ENCODE results near the gene SLC41A2. TPM values are rescaled to one million over a fixed set of nuclear protein-coding genes. Genes with fewer than 3 reads are reported as not detected.

The SLC41A2 gene
- total and polyA plus RNA-seq, 9 of the 15 experiments (the other 6 are each of a cell fraction or from before 2014, with no cell fraction given), result 0.01 to 0.89 (median 0.16) TPM; not detected in 1

DNA sequence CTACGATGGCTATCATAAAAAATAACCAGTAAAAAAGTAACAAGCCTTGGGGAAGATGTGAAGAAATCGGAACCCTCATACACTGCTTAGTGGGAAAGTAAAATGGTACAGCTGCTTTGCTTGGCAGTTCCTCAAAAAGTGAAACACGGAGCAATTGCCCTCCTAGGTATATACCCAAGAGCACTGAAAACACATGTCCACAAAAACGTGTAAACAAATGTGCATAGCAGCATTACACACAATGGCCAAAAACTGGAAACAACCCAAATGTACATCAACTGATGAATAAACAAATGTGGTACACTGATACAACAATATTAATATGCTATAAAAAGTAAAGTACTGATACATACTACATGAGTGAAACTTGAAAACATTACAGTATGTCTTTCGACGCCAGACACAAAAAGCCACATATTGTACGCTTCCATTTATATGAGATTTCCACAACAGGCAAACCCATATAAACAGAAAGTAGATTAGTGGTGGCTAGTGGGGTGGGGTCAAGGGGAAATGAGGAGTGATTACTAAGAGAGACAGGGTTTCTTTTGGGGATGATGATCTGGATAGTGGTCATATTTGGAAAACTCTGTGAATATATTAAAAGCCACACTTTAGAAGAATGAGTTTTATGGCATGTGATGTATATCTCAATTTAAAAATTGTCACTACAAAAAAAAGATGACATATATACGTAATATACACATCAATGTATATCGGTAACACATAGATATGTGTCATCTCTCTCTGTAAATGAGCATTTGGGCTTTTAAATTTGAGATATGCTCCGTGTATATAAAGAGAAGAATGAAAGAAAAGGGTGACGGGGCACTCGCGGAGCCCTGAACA lies 996 bp downstream of the SLC41A2 start (continued):
- TF ChIP-seq, protein P1, sequence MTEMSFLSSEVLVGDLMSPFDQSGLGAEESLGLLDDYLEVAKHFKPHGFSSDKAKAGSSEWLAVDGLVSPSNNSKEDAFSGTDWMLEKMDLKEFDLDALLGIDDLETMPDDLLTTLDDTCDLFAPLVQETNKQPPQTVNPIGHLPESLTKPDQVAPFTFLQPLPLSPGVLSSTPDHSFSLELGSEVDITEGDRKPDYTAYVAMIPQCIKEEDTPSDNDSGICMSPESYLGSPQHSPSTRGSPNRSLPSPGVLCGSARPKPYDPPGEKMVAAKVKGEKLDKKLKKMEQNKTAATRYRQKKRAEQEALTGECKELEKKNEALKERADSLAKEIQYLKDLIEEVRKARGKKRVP (CRISPR knock-in tag; IDR thresholded peaks at IDR 0.05), result no peak
- TF ChIP-seq RBM39 (optimal IDR thresholded peaks at IDR 0.05; ENCODE audit: low read depth, low read length), result no peak
- TF ChIP-seq, protein P2, sequence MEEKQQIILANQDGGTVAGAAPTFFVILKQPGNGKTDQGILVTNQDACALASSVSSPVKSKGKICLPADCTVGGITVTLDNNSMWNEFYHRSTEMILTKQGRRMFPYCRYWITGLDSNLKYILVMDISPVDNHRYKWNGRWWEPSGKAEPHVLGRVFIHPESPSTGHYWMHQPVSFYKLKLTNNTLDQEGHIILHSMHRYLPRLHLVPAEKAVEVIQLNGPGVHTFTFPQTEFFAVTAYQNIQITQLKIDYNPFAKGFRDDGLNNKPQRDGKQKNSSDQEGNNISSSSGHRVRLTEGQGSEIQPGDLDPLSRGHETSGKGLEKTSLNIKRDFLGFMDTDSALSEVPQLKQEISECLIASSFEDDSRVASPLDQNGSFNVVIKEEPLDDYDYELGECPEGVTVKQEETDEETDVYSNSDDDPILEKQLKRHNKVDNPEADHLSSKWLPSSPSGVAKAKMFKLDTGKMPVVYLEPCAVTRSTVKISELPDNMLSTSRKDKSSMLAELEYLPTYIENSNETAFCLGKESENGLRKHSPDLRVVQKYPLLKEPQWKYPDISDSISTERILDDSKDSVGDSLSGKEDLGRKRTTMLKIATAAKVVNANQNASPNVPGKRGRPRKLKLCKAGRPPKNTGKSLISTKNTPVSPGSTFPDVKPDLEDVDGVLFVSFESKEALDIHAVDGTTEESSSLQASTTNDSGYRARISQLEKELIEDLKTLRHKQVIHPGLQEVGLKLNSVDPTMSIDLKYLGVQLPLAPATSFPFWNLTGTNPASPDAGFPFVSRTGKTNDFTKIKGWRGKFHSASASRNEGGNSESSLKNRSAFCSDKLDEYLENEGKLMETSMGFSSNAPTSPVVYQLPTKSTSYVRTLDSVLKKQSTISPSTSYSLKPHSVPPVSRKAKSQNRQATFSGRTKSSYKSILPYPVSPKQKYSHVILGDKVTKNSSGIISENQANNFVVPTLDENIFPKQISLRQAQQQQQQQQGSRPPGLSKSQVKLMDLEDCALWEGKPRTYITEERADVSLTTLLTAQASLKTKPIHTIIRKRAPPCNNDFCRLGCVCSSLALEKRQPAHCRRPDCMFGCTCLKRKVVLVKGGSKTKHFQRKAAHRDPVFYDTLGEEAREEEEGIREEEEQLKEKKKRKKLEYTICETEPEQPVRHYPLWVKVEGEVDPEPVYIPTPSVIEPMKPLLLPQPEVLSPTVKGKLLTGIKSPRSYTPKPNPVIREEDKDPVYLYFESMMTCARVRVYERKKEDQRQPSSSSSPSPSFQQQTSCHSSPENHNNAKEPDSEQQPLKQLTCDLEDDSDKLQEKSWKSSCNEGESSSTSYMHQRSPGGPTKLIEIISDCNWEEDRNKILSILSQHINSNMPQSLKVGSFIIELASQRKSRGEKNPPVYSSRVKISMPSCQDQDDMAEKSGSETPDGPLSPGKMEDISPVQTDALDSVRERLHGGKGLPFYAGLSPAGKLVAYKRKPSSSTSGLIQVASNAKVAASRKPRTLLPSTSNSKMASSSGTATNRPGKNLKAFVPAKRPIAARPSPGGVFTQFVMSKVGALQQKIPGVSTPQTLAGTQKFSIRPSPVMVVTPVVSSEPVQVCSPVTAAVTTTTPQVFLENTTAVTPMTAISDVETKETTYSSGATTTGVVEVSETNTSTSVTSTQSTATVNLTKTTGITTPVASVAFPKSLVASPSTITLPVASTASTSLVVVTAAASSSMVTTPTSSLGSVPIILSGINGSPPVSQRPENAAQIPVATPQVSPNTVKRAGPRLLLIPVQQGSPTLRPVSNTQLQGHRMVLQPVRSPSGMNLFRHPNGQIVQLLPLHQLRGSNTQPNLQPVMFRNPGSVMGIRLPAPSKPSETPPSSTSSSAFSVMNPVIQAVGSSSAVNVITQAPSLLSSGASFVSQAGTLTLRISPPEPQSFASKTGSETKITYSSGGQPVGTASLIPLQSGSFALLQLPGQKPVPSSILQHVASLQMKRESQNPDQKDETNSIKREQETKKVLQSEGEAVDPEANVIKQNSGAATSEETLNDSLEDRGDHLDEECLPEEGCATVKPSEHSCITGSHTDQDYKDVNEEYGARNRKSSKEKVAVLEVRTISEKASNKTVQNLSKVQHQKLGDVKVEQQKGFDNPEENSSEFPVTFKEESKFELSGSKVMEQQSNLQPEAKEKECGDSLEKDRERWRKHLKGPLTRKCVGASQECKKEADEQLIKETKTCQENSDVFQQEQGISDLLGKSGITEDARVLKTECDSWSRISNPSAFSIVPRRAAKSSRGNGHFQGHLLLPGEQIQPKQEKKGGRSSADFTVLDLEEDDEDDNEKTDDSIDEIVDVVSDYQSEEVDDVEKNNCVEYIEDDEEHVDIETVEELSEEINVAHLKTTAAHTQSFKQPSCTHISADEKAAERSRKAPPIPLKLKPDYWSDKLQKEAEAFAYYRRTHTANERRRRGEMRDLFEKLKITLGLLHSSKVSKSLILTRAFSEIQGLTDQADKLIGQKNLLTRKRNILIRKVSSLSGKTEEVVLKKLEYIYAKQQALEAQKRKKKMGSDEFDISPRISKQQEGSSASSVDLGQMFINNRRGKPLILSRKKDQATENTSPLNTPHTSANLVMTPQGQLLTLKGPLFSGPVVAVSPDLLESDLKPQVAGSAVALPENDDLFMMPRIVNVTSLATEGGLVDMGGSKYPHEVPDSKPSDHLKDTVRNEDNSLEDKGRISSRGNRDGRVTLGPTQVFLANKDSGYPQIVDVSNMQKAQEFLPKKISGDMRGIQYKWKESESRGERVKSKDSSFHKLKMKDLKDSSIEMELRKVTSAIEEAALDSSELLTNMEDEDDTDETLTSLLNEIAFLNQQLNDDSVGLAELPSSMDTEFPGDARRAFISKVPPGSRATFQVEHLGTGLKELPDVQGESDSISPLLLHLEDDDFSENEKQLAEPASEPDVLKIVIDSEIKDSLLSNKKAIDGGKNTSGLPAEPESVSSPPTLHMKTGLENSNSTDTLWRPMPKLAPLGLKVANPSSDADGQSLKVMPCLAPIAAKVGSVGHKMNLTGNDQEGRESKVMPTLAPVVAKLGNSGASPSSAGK (IDR thresholded peaks at IDR 0.05), result no peak

Measured in K562 (cell line).